SK-N-SH (cell line): ENCODE results near the gene GPR137B.

Experiments
- CTCF ChIP-seq: fragments of 200-600 bp; sonication (generic); IDR thresholded peaks from 2 replicates; pipeline ENCODE4 v1.6.1; 2017; ENCODE audit warnings: antibody characterized with exemption, mild to moderate bottlenecking, moderate library complexity
- EP300 ChIP-seq, 2 experiments: IDR thresholded peaks; 2 replicates each; pipeline versions ENCODE4 v1.4.0 to v1.6.1; 2012; ENCODE audit warnings: borderline replicate concordance in 1 of 2, low read depth in 1 of 2, low read length in 1 of 2
- MAX ChIP-seq: IDR thresholded peaks from 2 replicates; pipeline ENCODE4 v1.4.0; 2012; ENCODE audit warnings: low read depth
- MEF2A ChIP-seq: IDR thresholded peaks from 2 replicates; pipeline ENCODE4 v1.4.0; 2012; ENCODE audit warnings: low read depth, borderline replicate concordance
- MXI1 ChIP-seq: IDR thresholded peaks from 2 replicates; pipeline ENCODE4 v1.6.1; 2012; ENCODE audit warnings: mild to moderate bottlenecking, low read depth, low read length, improper control_type of control experiment
- POLR2AphosphoS5 ChIP-seq: IDR thresholded peaks from 2 replicates; pipeline ENCODE4 v1.6.1; 2012; ENCODE audit warnings: low read depth, low read length
- RFX5 ChIP-seq: IDR thresholded peaks from 2 replicates; pipeline ENCODE4 v1.6.1; 2012; ENCODE audit warnings: mild to moderate bottlenecking, improper control_type of control experiment, low read length
- RXRA ChIP-seq: IDR thresholded peaks from 2 replicates; pipeline ENCODE4 v1.4.0; 2012; ENCODE audit warnings: low read depth, mild to moderate bottlenecking, borderline replicate concordance
- USF2 ChIP-seq: fragments of 150-350 bp; IDR thresholded peaks from 2 replicates; pipeline ENCODE4 v1.6.1; 2017; ENCODE audit warnings: antibody characterized with exemption, low read length, low read depth, borderline replicate concordance
- YY1 ChIP-seq: IDR thresholded peaks from 2 replicates; pipeline ENCODE4 v1.4.0; 2012; ENCODE audit warnings: low read depth, mild to moderate bottlenecking

GRCh38 chr1:236207569-236207968, 65.2 kb downstream of the GPR137B start:
- TF ChIP-seq CTCF: no peak
- TF ChIP-seq USF2: no peak
- TF ChIP-seq EP300 (IDR thresholded peaks at IDR 0.05; ENCODE audit: borderline replicate concordance in 1 of 2, low read depth in 1 of 2, low read length in 1 of 2): no peak
- TF ChIP-seq RXRA: no peak
- no peak for TF ChIP-seq POLR2AphosphoS5
- TF ChIP-seq MAX: no peak
- TF ChIP-seq YY1: no peak
- TF ChIP-seq MXI1: no peak
- TF ChIP-seq RFX5: no peak
- TF ChIP-seq MEF2A: no peak
